Effector memory CD4-positive, alpha-beta T cell (primary cell): ENCODE data around the gene MYO16.
"Not testable (repeated sequence)": the region's sequence is repeated elsewhere in the genome, so short reads cannot be mapped to it uniquely, and the experiment has no call there.

Experiments used
- DNase-seq, 3 donors: peaks; one replicate each; pipeline ENCODE4 v3.0.0-alpha.2; 2020
- H3K27ac ChIP-seq: 2 replicates; pipeline ENCODE4 v1.7.0; 2013; ENCODE audit warnings: mild to moderate bottlenecking, low read length, moderate library complexity; ENCODE audit not compliant: insufficient read depth, poor library complexity, severe bottlenecking
- H3K27me3 ChIP-seq: replicated peaks from 2 replicates; pipeline ENCODE4 v1.7.0; 2013; ENCODE audit warnings: mild to moderate bottlenecking, low read length; ENCODE audit not compliant: insufficient read depth, control insufficient read depth, poor library complexity, severe bottlenecking
- H3K36me3 ChIP-seq: 2 replicates; pipeline ENCODE4 v1.7.0; 2013; ENCODE audit warnings: mild to moderate bottlenecking, low read length, moderate library complexity; ENCODE audit not compliant: control insufficient read depth, insufficient read depth
- H3K4me1 ChIP-seq: 2 replicates; pipeline ENCODE4 v1.7.0; 2013; ENCODE audit warnings: low read length, mild to moderate bottlenecking; ENCODE audit not compliant: control insufficient read depth, insufficient read depth, poor library complexity, severe bottlenecking
- H3K4me3 ChIP-seq: 2 replicates; pipeline ENCODE4 v1.7.0; 2013; ENCODE audit warnings: low read length, low read depth, mild to moderate bottlenecking; ENCODE audit not compliant: insufficient read depth, poor library complexity, severe bottlenecking
- H3K9me3 ChIP-seq: 2 replicates; pipeline ENCODE4 v1.7.0; 2013; ENCODE audit warnings: mild to moderate bottlenecking, low read length, moderate library complexity; ENCODE audit not compliant: control insufficient read depth

The MYO16 gene

GRCh38 chr13:108974686-108975085, 345.3 kb downstream of the MYO16 start:
- H3K36me3 ChIP-seq, result no peaks in the 10 kb centered on the region
- DNase-seq, result no peak
- no peaks in the 10 kb centered on the region for H3K4me1 ChIP-seq
- H3K4me3 ChIP-seq, result no peak overlapping the region
- H3K27me3 ChIP-seq, result no peaks in the 10 kb centered on the region
- no peak overlapping the region for H3K27ac ChIP-seq
- H3K9me3 ChIP-seq, result no peaks in the 10 kb centered on the region

GRCh38 chr13:108980237-108980636, 350.8 kb downstream of the MYO16 start:
- H3K27me3 ChIP-seq, result no peaks in the 10 kb centered on the region
- H3K9me3 ChIP-seq, result no peaks in the 10 kb centered on the region
- no peaks in the 10 kb centered on the region for H3K4me1 ChIP-seq
- H3K27ac ChIP-seq, result no peak overlapping the region
- H3K4me3 ChIP-seq, result no peak overlapping the region
- no peak for DNase-seq
- no peaks in the 10 kb centered on the region for H3K36me3 ChIP-seq

GRCh38 chr13:108981407-108981806, 352.0 kb downstream of the MYO16 start:
- Histone ChIP-seq H3K36me3 (no peaks in the 10 kb centered on the region), H3K9me3 (no peaks in the 10 kb centered on the region), H3K27ac (no peak overlapping the region), H3K27me3 (no peaks in the 10 kb centered on the region), H3K4me3 (no peak overlapping the region), H3K4me1 (no peaks in the 10 kb centered on the region)
- no peak for DNase-seq

- Histone ChIP-seq H3K4me3 (no peak overlapping the region), H3K36me3 (no peaks in the 10 kb centered on the region), H3K4me1 (no peaks in the 10 kb centered on the region), H3K9me3 (no peaks in the 10 kb centered on the region), H3K27me3 (no peaks in the 10 kb centered on the region), H3K27ac (no peak overlapping the region)
- no peak for DNase-seq
Measured at GRCh38 chr13:108983273-108983672, 353.9 kb downstream of the MYO16 start.

GRCh38 chr13:108984251-108984920, 355.0 kb downstream of the MYO16 start:
- Histone ChIP-seq H3K36me3 (no peaks in the 10 kb centered on the region), H3K4me3 (no peak overlapping the region), H3K4me1 (no peaks in the 10 kb centered on the region), H3K27me3 (no peaks in the 10 kb centered on the region), H3K27ac (no peak overlapping the region), H3K9me3 (no peaks in the 10 kb centered on the region)
- DNase-seq, result no peak

- Histone ChIP-seq H3K27me3 (no peaks in the 10 kb centered on the region), H3K4me3 (no peak overlapping the region), H3K4me1 (no peaks in the 10 kb centered on the region), H3K9me3 (no peaks in the 10 kb centered on the region), H3K27ac (no peak overlapping the region), H3K36me3 (no peaks in the 10 kb centered on the region)
- DNase-seq, result no peak
Measured at GRCh38 chr13:108985166-108985565, 355.8 kb downstream of the MYO16 start.

GRCh38 chr13:108987517-108987916, 358.1 kb downstream of the MYO16 start:
- no peak overlapping the region for H3K27ac ChIP-seq
- H3K4me1 ChIP-seq, result no peaks in the 10 kb centered on the region
- H3K4me3 ChIP-seq, result no peak overlapping the region
- no peaks in the 10 kb centered on the region for H3K27me3 ChIP-seq
- no peaks in the 10 kb centered on the region for H3K36me3 ChIP-seq
- no peak for DNase-seq
- H3K9me3 ChIP-seq, result no peaks in the 10 kb centered on the region

- DNase-seq, result no peak
- H3K27me3 ChIP-seq, result no peaks in the 10 kb centered on the region
- H3K27ac ChIP-seq, result no peak overlapping the region
- H3K4me3 ChIP-seq, result no peak overlapping the region
- H3K4me1 ChIP-seq, result no peaks in the 10 kb centered on the region
- no peaks in the 10 kb centered on the region for H3K36me3 ChIP-seq
- H3K9me3 ChIP-seq, result no peaks in the 10 kb centered on the region
Measured at GRCh38 chr13:108987944-108988343, 358.5 kb downstream of the MYO16 start.

- not testable (repeated sequence) for H3K4me3 ChIP-seq, H3K9me3 ChIP-seq, H3K27ac ChIP-seq, H3K4me1 ChIP-seq, H3K36me3 ChIP-seq, H3K27me3 ChIP-seq, DNase-seq
Measured at GRCh38 chr13:108991416-108991815, 362.0 kb downstream of the MYO16 start.

- Histone ChIP-seq H3K36me3 (no peaks in the 10 kb centered on the region), H3K27ac (no peak overlapping the region), H3K27me3 (no peaks in the 10 kb centered on the region), H3K4me1 (no peaks in the 10 kb centered on the region), H3K9me3 (no peaks in the 10 kb centered on the region), H3K4me3 (no peak overlapping the region)
- DNase-seq, result no peak
Measured at GRCh38 chr13:108993346-108993745, 363.9 kb downstream of the MYO16 start.
